Smooth muscle cell (in vitro differentiated cells): Measurements from ENCODE around the gene WWC2. TPM values are rescaled to one million over a fixed set of nuclear protein-coding genes. Genes with fewer than 3 reads are reported as not detected.

Experiments used
- DNase-seq: peaks from one replicate; lab custom pipeline; 2025; ENCODE audit not compliant: unreplicated experiment; lab: John Stamatoyannopoulos, UW
- H2AFZ ChIP-seq: fragments of 200-600 bp; sonication (generic); 2 replicates; pipeline ENCODE4 v1.6.0; 2016; ENCODE audit warnings: antibody characterized with exemption, low read depth, mild to moderate bottlenecking
- H3F3A ChIP-seq: fragments of 200-600 bp; sonication (generic); 2 replicates; pipeline ENCODE4 v1.6.0; 2017; ENCODE audit warnings: antibody characterized with exemption, low read depth
- H3K27ac ChIP-seq: fragments of 200-600 bp; sonication (generic); 2 replicates; pipeline ENCODE4 v1.5.1; 2016; ENCODE audit warnings: low read depth, mild to moderate bottlenecking
- H3K27me3 ChIP-seq: fragments of 200-600 bp; sonication (generic); 2 replicates; pipeline ENCODE4 v1.6.1; 2016; ENCODE audit warnings: low read depth, mild to moderate bottlenecking
- H3K36me3 ChIP-seq: fragments of 200-600 bp; sonication (generic); 2 replicates; pipeline ENCODE4 v1.5.1; 2016; ENCODE audit warnings: low read depth
- H3K4me1 ChIP-seq: fragments of 200-600 bp; sonication (generic); 2 replicates; pipeline ENCODE4 v1.5.1; 2016; ENCODE audit warnings: low read depth
- H3K4me2 ChIP-seq: fragments of 200-600 bp; sonication (generic); 2 replicates; pipeline ENCODE4 v1.6.0; 2016; ENCODE audit warnings: mild to moderate bottlenecking
- H3K4me3 ChIP-seq: fragments of 200-600 bp; sonication (generic); 2 replicates; pipeline ENCODE4 v1.5.1; 2016; ENCODE audit warnings: mild to moderate bottlenecking
- H3K79me2 ChIP-seq: fragments of 200-600 bp; sonication (generic); 2 replicates; pipeline ENCODE4 v1.6.0; 2016; ENCODE audit warnings: low read depth, mild to moderate bottlenecking
- H3K9ac ChIP-seq: fragments of 200-600 bp; sonication (generic); 2 replicates; pipeline ENCODE4 v1.6.0; 2016; ENCODE audit warnings: low read depth
- H3K9me3 ChIP-seq: fragments of 200-600 bp; sonication (generic); replicated peaks from 2 replicates; pipeline ENCODE4 v1.5.1; 2016; ENCODE audit warnings: low read depth
- H4K20me1 ChIP-seq: fragments of 200-600 bp; sonication (generic); 2 replicates; pipeline ENCODE4 v1.6.0; 2016; ENCODE audit warnings: low read depth
- CTCF ChIP-seq: fragments of 200-600 bp; sonication (generic); IDR thresholded peaks from 2 replicates; pipeline ENCODE4 v1.5.1; 2017; ENCODE audit warnings: borderline replicate concordance, mild to moderate bottlenecking, antibody characterized with exemption; ENCODE audit not compliant: insufficient read depth, poor library complexity, severe bottlenecking
- WGBS: methylation state at CpG from one replicate; pipeline ENCODE4 v1.1.7; 2016; ENCODE audit warnings: low lambda C conversion rate; 5-methylcytosine and 5-hydroxymethylcytosine counted together
- polyA plus RNA-seq: library from polyadenylated mRNA; unstranded; fragments of >200 nt; fragmentation: Nextera tagmentation; extraction: Ambion mirVana; gene quantifications from 2 replicates; pipeline ENCODE4 v1.2.1, GENCODE V29; 2016
- total RNA-seq: library from RNA; depleted of rRNA; stranded (reverse); fragments of >200 nt; gene quantifications from 2 replicates; pipeline ENCODE4 v1.2.3, GENCODE V29; 2014

The WWC2 gene
- total and polyA plus RNA-seq, 2 experiments from 2014 or later, result 11.2 to 13.5 TPM

- TF ChIP-seq CTCF, result no peak
- no peak overlapping the region for H3K4me2 ChIP-seq
- H3K9ac ChIP-seq, result no peak overlapping the region
- no peaks in the 10 kb centered on the region for H3K36me3 ChIP-seq
- H3K27ac ChIP-seq, result no peak overlapping the region
- H3F3A ChIP-seq, result no peaks in the 10 kb centered on the region
- peaks cover 4% of the 10 kb centered on the region for H3K4me1 ChIP-seq
- no peaks in the 10 kb centered on the region for H3K9me3 ChIP-seq
- peaks cover 69% of the 10 kb centered on the region for H3K79me2 ChIP-seq
- no peak overlapping the region for H2AFZ ChIP-seq
- H4K20me1 ChIP-seq, result peaks cover 88% of the 10 kb centered on the region
- 97% methylated on average over 4 of the region's 4 CpGs for WGBS
- H3K27me3 ChIP-seq, result no peaks in the 10 kb centered on the region
- no peak for DNase-seq
- no peak overlapping the region for H3K4me3 ChIP-seq
Measured at GRCh38 chr4:183139058-183139750, 40.1 kb downstream of the WWC2 start.

- Histone ChIP-seq H3F3A (no peaks in the 10 kb centered on the region), H3K36me3 (no peaks in the 10 kb centered on the region), H3K9ac (no peak overlapping the region), H4K20me1 (peaks cover 89% of the 10 kb centered on the region), H3K27ac (peak overlapping the region; percentile 37), H3K9me3 (no peaks in the 10 kb centered on the region), H3K79me2 (peaks cover 69% of the 10 kb centered on the region), H2AFZ (no peak overlapping the region), H3K4me2 (peak overlapping the region; percentile 19), H3K4me3 (no peak overlapping the region), H3K4me1 (peaks cover 4% of the 10 kb centered on the region), H3K27me3 (no peaks in the 10 kb centered on the region)
- no peak for TF ChIP-seq CTCF
- no peak for DNase-seq
- 72% methylated on average over 9 of the region's 9 CpGs for WGBS
Measured at GRCh38 chr4:183139972-183140570, 41.0 kb downstream of the WWC2 start.

GRCh38 chr4:183140911-183141320 lies 41.9 kb downstream of the WWC2 start:
- H3K4me3 ChIP-seq, result no peak overlapping the region
- H3K4me2 ChIP-seq, result peak overlapping the region; percentile 19
- H3K79me2 ChIP-seq, result peaks cover 66% of the 10 kb centered on the region
- peaks cover 4% of the 10 kb centered on the region for H3K4me1 ChIP-seq
- no peaks in the 10 kb centered on the region for H3K27me3 ChIP-seq
- WGBS, result 44% methylated on average over 2 of the region's 2 CpGs
- H2AFZ ChIP-seq, result no peak overlapping the region
- TF ChIP-seq CTCF, result no peak
- H3K9me3 ChIP-seq, result no peaks in the 10 kb centered on the region
- no peak for DNase-seq
- no peak overlapping the region for H3K9ac ChIP-seq
- H3F3A ChIP-seq, result no peaks in the 10 kb centered on the region
- H4K20me1 ChIP-seq, result peaks cover 93% of the 10 kb centered on the region
- H3K36me3 ChIP-seq, result no peaks in the 10 kb centered on the region
- H3K27ac ChIP-seq, result peak overlapping the region; percentile 37
